ENCODE measurements around the gene FDX1. TPM values are rescaled to one million over a fixed set of nuclear protein-coding genes. Genes with fewer than 3 reads are reported as not detected.

The FDX1 gene
- total and polyA plus RNA-seq, 2 of the 13 experiments (the other 11 are each of a cell fraction or from before 2014, with no cell fraction given), result 4.5 to 13.1 TPM

DNA sequence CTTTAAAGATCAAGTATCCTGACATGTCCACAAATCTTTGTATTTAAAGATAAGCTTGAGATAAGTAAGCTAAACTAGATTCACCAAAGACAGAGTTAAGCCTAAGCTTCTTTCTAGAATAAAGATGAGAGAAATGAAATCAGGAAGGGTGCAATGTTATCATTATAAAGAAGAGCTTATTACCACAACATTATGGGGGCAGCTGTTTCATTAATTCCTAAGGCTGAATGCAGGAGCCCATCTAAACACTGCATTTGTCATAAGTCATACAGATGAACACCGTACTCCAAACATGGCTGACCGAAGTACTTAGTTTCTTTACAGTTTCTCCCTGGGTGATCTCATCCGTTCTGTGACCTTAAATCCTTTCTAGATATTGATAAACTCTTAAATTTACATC is 16.3 kb downstream of the FDX1 start:
- Histone ChIP-seq H2AFZ (ENCODE audit: low read length) (no peak overlapping the region), H3K79me2 (ENCODE audit: insufficient read depth, low read length) (peaks cover 1% of the 10 kb centered on the region), H3K27me3 (ENCODE audit: control insufficient read depth in 1 of 2, insufficient read depth in 2 of 2, low read length in 2 of 2) (no peaks in the 10 kb centered on the region), H3K27ac (ENCODE audit: extremely low read length, insufficient read depth, low read length) (no peak overlapping the region), H3K36me3 (replicated peaks in 1 of 2; ENCODE audit: control insufficient read depth in 1 of 2, insufficient read depth in 2 of 2, low read length in 2 of 2) (peaks cover under 1 to 2% of the 10 kb centered on the region in 2 experiments; a peak in 2 of 5 replicates), H3K4me3 (replicated peaks in 1 of 3; ENCODE audit: insufficient read depth in 1 of 3, low read depth in 2 of 3, low read length in 3 of 3) (no peak overlapping the region), H4K20me1 (ENCODE audit: insufficient read depth, low read length) (no peaks in the 10 kb centered on the region), H3K4me1 (ENCODE audit: insufficient read depth, low read length) (0 out of 2 replicates have a peak, but pooled peaks cover 12% of the 10 kb centered on the region), H3K4me2 (ENCODE audit: low read depth, low read length) (no peak overlapping the region), H3K9me3 (ENCODE audit: low read length) (no peaks in the 10 kb centered on the region), H3K9ac (ENCODE audit: insufficient read depth, low read depth, low read length) (no peak overlapping the region)
- ChIA-PET POLR2A (no interaction called here), CTCF (ENCODE audit: low intra/inter-chr PET ratio, low total read pairs) (no interaction called here)
- intact Hi-C loops (cut with micrococcal nuclease; ENCODE audit: unreplicated experiment) (loop anchor here (5.0 kb wide), 1 partner anchor 1001 kb away; no protein-coding TSS in a partner anchor), in situ Hi-C loops (cut with HindIII; ENCODE audit: extremely low pct_ligation_motif_present, low pct_unique_long_range_greater_than_20kb) (no loop called here)
- FAIRE-seq (no peak), ATAC-seq (no peak), DNase-seq (ENCODE audit: low spot score) (no peak)
- BruUV-seq (replicated peaks), result no TSS peak
- 94% methylated on average over 3 of the region's 3 CpGs for WGBS (ENCODE audit: low lambda C conversion rate)
- TF ChIP-seq, protein P1, sequence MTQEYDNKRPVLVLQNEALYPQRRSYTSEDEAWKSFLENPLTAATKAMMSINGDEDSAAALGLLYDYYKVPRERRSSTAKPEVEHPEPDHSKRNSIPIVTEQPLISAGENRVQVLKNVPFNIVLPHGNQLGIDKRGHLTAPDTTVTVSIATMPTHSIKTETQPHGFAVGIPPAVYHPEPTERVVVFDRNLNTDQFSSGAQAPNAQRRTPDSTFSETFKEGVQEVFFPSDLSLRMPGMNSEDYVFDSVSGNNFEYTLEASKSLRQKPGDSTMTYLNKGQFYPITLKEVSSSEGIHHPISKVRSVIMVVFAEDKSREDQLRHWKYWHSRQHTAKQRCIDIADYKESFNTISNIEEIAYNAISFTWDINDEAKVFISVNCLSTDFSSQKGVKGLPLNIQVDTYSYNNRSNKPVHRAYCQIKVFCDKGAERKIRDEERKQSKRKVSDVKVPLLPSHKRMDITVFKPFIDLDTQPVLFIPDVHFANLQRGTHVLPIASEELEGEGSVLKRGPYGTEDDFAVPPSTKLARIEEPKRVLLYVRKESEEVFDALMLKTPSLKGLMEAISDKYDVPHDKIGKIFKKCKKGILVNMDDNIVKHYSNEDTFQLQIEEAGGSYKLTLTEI (CRISPR knock-in tag; conservative IDR thresholded peaks at IDR 0.05), result no peak
- TF ChIP-seq ZNF678 (CRISPR knock-in tag; IDR thresholded peaks at IDR 0.05) (no peak), ZFP37 (CRISPR knock-in tag; IDR thresholded peaks at IDR 0.05; ENCODE audit: borderline replicate concordance) (no peak), AHR (CRISPR knock-in tag; IDR thresholded peaks at IDR 0.05) (no peak), RNF2 (conservative IDR thresholded peaks at IDR 0.05; ENCODE audit: low read depth) (no peak), ZNF30 (CRISPR knock-in tag; IDR thresholded peaks at IDR 0.05) (no peak), ASH2L (IDR thresholded peaks at IDR 0.05; ENCODE audit: insufficient read length, low read depth, low read length) (no peak), SNAPC2 (CRISPR knock-in tag; IDR thresholded peaks at IDR 0.05) (no peak), NFYC (CRISPR knock-in tag; IDR thresholded peaks at IDR 0.05) (no peak), ADNP (CRISPR knock-in tag; IDR thresholded peaks at IDR 0.05) (no peak), ZNF570 (CRISPR knock-in tag; IDR thresholded peaks at IDR 0.05; ENCODE audit: borderline replicate concordance) (no peak)
- TF ChIP-seq, protein P2, sequence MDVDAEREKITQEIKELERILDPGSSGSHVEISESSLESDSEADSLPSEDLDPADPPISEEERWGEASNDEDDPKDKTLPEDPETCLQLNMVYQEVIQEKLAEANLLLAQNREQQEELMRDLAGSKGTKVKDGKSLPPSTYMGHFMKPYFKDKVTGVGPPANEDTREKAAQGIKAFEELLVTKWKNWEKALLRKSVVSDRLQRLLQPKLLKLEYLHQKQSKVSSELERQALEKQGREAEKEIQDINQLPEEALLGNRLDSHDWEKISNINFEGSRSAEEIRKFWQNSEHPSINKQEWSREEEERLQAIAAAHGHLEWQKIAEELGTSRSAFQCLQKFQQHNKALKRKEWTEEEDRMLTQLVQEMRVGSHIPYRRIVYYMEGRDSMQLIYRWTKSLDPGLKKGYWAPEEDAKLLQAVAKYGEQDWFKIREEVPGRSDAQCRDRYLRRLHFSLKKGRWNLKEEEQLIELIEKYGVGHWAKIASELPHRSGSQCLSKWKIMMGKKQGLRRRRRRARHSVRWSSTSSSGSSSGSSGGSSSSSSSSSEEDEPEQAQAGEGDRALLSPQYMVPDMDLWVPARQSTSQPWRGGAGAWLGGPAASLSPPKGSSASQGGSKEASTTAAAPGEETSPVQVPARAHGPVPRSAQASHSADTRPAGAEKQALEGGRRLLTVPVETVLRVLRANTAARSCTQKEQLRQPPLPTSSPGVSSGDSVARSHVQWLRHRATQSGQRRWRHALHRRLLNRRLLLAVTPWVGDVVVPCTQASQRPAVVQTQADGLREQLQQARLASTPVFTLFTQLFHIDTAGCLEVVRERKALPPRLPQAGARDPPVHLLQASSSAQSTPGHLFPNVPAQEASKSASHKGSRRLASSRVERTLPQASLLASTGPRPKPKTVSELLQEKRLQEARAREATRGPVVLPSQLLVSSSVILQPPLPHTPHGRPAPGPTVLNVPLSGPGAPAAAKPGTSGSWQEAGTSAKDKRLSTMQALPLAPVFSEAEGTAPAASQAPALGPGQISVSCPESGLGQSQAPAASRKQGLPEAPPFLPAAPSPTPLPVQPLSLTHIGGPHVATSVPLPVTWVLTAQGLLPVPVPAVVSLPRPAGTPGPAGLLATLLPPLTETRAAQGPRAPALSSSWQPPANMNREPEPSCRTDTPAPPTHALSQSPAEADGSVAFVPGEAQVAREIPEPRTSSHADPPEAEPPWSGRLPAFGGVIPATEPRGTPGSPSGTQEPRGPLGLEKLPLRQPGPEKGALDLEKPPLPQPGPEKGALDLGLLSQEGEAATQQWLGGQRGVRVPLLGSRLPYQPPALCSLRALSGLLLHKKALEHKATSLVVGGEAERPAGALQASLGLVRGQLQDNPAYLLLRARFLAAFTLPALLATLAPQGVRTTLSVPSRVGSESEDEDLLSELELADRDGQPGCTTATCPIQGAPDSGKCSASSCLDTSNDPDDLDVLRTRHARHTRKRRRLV (CRISPR knock-in tag; IDR thresholded peaks at IDR 0.05), result no peak
- TF ChIP-seq, protein P3, sequence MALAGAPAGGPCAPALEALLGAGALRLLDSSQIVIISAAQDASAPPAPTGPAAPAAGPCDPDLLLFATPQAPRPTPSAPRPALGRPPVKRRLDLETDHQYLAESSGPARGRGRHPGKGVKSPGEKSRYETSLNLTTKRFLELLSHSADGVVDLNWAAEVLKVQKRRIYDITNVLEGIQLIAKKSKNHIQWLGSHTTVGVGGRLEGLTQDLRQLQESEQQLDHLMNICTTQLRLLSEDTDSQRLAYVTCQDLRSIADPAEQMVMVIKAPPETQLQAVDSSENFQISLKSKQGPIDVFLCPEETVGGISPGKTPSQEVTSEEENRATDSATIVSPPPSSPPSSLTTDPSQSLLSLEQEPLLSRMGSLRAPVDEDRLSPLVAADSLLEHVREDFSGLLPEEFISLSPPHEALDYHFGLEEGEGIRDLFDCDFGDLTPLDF (CRISPR knock-in tag; IDR thresholded peaks at IDR 0.05), result no peak
- TF ChIP-seq, protein P4, sequence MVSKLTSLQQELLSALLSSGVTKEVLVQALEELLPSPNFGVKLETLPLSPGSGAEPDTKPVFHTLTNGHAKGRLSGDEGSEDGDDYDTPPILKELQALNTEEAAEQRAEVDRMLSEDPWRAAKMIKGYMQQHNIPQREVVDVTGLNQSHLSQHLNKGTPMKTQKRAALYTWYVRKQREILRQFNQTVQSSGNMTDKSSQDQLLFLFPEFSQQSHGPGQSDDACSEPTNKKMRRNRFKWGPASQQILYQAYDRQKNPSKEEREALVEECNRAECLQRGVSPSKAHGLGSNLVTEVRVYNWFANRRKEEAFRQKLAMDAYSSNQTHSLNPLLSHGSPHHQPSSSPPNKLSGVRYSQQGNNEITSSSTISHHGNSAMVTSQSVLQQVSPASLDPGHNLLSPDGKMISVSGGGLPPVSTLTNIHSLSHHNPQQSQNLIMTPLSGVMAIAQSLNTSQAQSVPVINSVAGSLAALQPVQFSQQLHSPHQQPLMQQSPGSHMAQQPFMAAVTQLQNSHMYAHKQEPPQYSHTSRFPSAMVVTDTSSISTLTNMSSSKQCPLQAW (CRISPR knock-in tag; IDR thresholded peaks at IDR 0.05), result no peak
- TF ChIP-seq, protein P5, sequence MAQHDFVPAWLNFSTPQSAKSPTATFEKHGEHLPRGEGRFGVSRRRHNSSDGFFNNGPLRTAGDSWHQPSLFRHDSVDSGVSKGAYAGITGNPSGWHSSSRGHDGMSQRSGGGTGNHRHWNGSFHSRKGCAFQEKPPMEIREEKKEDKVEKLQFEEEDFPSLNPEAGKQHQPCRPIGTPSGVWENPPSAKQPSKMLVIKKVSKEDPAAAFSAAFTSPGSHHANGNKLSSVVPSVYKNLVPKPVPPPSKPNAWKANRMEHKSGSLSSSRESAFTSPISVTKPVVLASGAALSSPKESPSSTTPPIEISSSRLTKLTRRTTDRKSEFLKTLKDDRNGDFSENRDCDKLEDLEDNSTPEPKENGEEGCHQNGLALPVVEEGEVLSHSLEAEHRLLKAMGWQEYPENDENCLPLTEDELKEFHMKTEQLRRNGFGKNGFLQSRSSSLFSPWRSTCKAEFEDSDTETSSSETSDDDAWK (CRISPR knock-in tag; IDR thresholded peaks at IDR 0.05), result no peak

Data from HepG2 (cell line).